Stomach (tissue), 4 donors: ENCODE data around the gene PHF21A.

Experiments used
- CTCF ChIP-seq, 7 experiments: fragments of 450-650 bp in 4 of 7; fragments of 200-600 bp in 3 of 7; sonication (generic) in 3 of 7; IDR thresholded peaks; one replicate each; pipeline ENCODE4 v1.5.1; 2016 to 2019; ENCODE audit warnings: antibody characterized with exemption in 7 of 7, control low read depth in 2 of 7, mild to moderate bottlenecking in 1 of 7
- POLR2A ChIP-seq, 4 donors: fragments of 450-650 bp; IDR thresholded peaks; one replicate each; pipeline ENCODE4 v1.6.1; 2016; ENCODE audit warnings: antibody characterized with exemption in 4 of 4, control low read depth in 2 of 4, mild to moderate bottlenecking in 1 of 4, moderate library complexity in 1 of 4
- POLR2AphosphoS5 ChIP-seq, 3 donors: sonication (generic); formaldehyde crosslinking; IDR thresholded peaks; one replicate each; pipeline ENCODE4 v1.6.1; 2016; ENCODE audit warnings: antibody characterized with exemption in 3 of 3

GRCh38 chr11:46105134-46105628, 16.1 kb downstream of the PHF21A start:
- TF ChIP-seq CTCF (IDR thresholded peaks at IDR 0.05), result no peak
- TF ChIP-seq POLR2AphosphoS5 (IDR thresholded peaks at IDR 0.05), result no peak
- TF ChIP-seq POLR2A (IDR thresholded peaks at IDR 0.05), result no peak
